Medulla oblongata (tissue), 1 donor: ENCODE measurements around the gene CASD1.

Experiments
- DNase-seq: peaks from one replicate; pipeline ENCODE4 v3.0.0-alpha.2; 2015; ENCODE audit errors: extremely low spot score

Gene CASD1

DNA sequence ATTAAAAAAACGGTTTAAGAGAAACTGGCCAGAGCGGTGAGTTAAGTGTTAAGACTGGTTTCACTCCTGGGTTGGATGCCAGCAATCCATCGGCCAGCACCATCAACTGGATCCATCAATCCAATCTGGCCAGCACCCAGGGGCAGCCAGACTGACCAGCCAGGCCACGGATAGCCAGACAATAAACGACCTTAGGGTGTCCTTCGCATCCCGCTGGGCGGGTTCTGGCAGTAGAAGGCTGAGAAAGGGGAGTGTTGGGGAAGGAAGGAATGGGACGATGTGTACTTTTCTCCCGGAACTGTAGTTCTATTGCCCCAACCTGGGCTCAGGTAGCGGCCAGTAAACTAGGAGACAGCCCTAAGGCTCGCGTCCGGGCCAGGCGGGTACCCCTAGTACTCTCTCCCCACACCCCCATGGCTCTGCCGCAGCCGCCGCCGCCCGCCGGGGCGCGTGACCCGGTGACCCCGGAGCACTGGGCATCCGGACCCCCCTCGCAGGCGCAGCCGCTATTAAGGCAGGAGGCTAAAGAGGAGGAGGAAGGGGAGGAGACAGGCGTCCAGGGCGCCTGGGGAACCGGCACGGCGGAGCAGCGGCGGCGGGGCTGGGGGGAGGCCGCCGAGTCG, at the start of gene CASD1:
Gene CASD1 (plus strand): TSS at position 546 of the 623 bp plus-strand sequence. CDS start 276 bp downstream, outside the sequence.
- peak; percentile 64 for DNase-seq

GRCh38 chr7:94466516-94466915, 43.1 kb upstream of the CASD1 start:
- DNase-seq: no peak

DNA sequence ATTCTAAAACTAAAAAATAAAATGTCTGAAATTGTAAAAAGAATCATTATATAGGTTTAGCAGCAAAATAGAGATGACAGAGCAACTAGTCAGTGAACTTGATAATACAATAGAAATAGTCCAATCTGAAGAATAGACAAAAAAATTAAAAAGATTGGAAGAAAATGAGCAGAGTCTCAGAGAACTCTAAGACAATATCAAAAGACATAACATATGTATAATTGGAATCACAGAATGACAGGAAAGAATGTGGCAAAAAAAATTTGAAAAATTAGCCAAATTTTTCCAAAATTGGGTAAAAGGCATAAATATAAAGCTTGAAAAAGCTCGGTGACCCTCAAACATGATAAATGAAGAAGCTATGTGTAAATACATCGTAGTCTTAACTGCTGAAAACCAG, 38.0 kb upstream of the CASD1 start:
- no peak for DNase-seq

GRCh38 chr7:94472608-94473007, 37.0 kb upstream of the CASD1 start:
- no peak for DNase-seq

- no peak for DNase-seq
Measured at GRCh38 chr7:94476251-94476840, 33.3 kb upstream of the CASD1 start.

- DNase-seq: no peak
Measured at GRCh38 chr7:94477878-94478277, 31.7 kb upstream of the CASD1 start.

DNA sequence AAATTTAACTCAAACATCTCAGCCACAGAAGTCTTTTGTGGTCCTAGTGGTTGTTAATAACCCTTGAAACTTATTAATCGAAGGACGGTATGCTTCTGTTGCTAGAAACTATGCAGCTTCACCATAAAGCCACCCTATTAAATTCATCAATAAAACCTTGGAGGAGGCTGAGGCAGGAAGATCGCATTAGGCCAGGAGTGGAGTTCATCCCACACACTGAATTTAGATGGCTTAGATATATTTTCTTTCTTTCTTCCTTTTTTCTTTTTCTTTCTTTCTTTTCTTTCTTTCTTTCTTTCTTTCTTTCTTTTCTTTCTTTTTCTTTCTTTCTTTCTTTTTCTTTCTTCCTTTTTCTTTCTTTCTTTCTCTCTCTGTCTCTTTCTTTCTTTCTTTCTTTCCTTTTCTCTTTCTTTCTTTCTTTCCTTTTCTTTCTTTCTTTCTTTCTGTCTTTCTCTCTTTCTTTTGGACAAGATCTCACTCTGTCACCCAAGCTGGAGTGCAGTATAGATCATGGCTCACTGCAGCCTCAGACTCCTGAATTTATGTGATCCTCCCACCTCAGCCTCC, 30.9 kb upstream of the CASD1 start:
- DNase-seq: no peak

DNA sequence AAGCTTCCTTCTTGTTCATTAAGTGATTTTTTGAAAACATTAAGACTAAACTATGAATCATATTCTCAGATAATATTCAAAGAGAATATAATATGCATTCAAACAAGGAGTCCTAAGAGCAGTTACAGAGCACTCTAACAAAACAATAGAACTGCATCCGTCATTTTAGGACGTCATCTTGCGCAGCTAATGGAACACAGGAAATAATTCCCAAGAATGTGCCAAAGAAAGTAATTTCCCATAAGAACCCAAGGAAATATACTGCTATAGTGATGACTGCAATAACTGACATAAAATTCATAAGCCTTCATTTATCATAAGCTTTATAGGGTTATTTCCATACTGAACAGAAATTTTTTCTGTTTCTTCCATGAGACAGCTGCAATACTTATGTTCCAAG, 28.3 kb upstream of the CASD1 start:
- no peak for DNase-seq

DNA sequence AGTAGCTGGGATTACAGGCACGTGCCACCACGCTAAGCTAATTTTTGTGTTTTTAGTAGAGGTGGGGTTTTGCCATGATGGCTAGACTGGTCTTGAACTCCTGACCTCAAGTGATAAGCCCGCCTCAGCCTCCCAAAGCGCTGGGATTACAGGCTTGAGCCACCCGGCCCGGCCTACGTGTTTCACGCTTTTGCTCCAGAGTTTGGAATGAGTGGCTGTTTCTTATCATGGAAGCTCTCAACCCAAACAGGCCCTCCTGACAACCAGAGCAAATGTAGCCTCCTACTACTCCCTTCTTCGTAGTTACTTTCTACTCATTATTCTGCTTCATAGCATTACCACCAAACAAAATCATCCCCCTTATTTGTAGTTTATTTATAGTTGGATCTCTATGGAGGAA, 26.8 kb upstream of the CASD1 start:
- DNase-seq: no peak

GRCh38 chr7:94483843-94484242, 25.8 kb upstream of the CASD1 start:
- no peak for DNase-seq

GRCh38 chr7:94486216-94486615, 23.4 kb upstream of the CASD1 start:
- DNase-seq: no peak

GRCh38 chr7:94491410-94491809, 18.2 kb upstream of the CASD1 start:
- DNase-seq: no peak

DNA sequence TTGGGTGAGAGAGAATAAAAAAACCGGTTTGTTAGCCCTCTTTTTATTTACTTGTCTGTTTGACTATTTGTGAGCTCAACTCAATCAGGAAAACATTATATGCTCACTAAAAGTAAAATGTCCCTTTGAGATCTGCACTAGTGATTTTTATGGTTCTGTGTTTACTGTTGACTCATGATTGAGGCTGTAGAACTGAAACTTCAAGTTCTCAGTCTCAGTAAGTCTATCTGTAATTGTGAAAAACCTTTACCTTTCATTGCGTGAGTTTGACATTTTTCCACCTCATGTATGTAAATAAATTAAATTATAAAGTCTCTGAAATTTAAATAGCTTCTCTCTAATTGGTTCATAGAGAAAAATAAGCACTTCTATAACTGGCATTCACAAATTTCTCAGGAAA, 17.0 kb upstream of the CASD1 start:
- no peak for DNase-seq

GRCh38 chr7:94497874-94498670, 11.5 kb upstream of the CASD1 start:
- DNase-seq: no peak

DNA sequence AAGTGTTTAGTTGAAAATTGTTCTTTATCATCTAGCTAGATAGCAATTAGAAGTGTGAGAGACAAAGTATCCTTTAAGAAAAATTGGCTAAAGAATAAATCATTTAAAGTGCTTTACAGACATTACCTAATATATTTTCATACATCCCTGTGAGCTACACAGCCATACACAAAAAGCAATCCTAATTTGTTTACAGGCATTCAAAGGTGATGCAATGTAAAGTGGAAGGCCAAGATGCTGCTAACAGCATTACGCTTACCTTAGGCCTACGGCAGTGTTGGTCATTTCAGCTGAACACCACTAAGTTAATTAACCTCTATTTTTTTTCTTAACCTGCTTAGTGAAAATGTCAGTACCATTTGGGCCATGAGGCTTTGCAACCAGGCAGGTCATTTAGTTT, 10.7 kb upstream of the CASD1 start:
- DNase-seq: no peak

DNA sequence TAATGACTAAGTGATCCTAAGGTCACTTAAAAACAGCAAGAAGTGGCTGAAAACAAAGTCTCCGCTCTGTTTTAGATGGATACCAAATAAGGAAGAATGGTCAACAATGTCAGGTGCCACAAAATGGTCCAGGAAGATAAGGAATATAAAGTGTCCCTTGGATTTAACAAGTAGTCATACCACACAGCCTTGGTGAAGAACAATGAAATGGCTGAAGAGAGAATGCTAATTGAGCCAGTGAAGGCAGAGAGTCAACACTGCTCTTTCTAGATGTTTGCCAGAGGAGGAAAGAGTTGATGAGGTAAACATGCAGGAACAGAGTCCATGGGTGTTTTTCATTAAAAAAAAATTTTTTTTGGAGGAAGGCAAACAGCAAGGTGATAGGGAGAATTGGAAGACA, 2.1 kb upstream of the CASD1 start:
- no peak for DNase-seq

DNA sequence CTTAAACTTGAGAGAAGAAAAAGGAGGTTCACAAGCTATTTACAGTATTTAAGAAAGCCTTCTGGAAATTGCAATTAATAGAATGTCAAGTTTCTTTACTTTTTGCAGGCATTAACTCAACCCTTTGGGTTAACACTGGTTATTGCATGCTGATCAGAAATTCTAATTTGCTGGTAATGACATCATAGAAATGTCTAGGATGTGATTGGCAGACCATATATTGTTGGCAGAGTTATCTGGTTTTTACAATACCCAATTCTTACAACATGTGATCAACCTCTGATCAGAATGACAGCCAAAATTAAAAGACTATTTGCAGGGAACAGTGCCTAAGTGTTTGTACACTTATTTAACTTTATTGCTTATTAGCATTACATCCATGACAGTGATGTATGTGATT, 1.6 kb upstream of the CASD1 start:
- DNase-seq: no peak

GRCh38 chr7:94509887-94510581, 425 bp downstream of the CASD1 start:
- DNase-seq: peak; percentile 74

DNA sequence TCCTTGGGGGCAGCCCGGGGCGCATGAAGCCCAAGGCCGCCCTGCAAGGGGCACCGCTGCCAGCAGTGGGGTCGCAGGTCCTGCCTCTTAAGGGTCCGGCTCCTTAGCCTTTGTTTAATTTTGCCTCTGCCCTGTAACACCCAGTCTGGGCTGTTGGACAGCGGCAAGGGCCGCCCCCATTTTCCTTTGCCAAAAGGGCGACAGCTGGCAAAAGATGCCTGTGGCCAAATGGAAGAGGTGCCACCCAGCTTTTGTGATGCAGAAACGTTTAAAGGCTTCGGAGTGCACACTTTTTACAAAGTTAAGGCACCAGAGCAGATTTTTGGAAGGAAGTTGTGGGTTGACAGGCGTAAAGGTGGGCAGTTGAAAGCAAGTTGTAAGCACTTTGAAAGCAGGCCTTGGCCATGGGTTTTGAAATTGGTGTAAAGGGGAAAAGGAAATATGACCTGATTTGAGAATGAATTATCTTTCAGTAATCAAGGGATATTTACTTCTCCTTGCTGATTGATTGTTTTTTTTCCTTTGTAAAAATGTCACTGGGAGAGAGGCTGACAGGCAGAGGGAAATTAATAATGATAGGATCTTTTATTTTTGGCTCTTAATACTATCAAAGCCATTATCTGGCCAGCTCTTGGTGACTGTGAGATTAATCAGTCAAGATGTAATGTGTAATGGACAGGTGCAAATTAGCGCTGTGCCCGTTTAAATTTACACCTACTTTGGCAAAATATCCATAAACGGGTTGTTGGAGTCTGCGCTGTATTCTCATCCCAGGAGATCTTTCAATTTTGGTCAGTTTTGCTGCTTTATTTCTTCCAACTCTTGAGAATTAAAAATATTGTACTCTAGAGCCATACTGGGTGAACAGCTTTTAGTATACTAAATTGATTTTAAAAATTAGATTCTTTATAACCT, 1.2 kb downstream of the CASD1 start:
- peak; percentile 50 for DNase-seq

DNA sequence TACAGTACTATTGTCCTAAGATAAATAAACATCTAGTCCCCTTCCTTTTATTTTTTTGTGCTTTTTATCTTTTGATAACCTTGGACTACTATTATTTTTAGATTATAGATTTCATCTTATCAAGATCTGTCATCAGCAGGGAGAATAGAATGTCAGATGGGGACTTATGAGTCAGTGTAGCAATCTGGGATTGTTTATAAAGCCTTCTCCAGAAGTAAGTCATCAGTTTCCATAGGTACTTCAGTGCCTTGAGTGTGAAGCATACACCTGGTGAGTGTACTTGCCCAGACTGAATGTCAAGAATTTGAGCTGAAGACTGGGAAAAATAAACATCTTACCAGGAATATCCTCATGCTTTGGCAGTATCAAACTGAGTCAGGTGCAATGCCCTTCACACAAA, 2.1 kb downstream of the CASD1 start:
- no peak for DNase-seq
